HL-60 (cell line): ENCODE results near the gene FBXO2.

Source experiments
- DNase-seq, 2 experiments: peaks; one replicate each; pipeline ENCODE4 v3.0.0-alpha.2; 2010 to 2020; ENCODE audit warnings: low read depth in 1 of 2, low spot score in 1 of 2
- H3K27ac ChIP-seq: fragments of 250-450 bp; sonication (Bioruptor Pico); replicated peaks from 2 replicates; pipeline ENCODE4 v1.5.1; 2020; ENCODE audit warnings: mild to moderate bottlenecking, moderate library complexity
- H3K27me3 ChIP-seq: fragments of 250-450 bp; sonication (Bioruptor Pico); 2 replicates; pipeline ENCODE4 v1.5.1; 2021; ENCODE audit warnings: mild to moderate bottlenecking, moderate library complexity; ENCODE audit not compliant: insufficient read depth, poor library complexity, severe bottlenecking
- H3K4me3 ChIP-seq: replicated peaks from 2 replicates; pipeline ENCODE4 v1.5.1; 2011; ENCODE audit warnings: mild to moderate bottlenecking, control low read depth, low read length; ENCODE audit not compliant: insufficient read depth
- GABPA ChIP-seq: IDR thresholded peaks from 2 replicates; pipeline ENCODE4 v1.6.1; 2012; ENCODE audit warnings: low read depth
- POLR2AphosphoS5 ChIP-seq: IDR thresholded peaks from 2 replicates; pipeline ENCODE4 v1.6.1; 2012; ENCODE audit warnings: low read depth
- SPI1 ChIP-seq: IDR thresholded peaks from 2 replicates; pipeline ENCODE4 v1.6.1; 2012; ENCODE audit warnings: low read depth, mild to moderate bottlenecking, borderline replicate concordance
- TF ChIP-seq, protein P1 (sequence below): IDR thresholded peaks from one replicate; pipeline ENCODE4 v1.5.1; 2011; ENCODE audit warnings: low read length, control low read depth, inconsistent platforms; ENCODE audit not compliant: insufficient read depth
- TF ChIP-seq, protein P2 (sequence below): IDR thresholded peaks from 2 replicates; pipeline ENCODE4 v1.6.1; 2012; ENCODE audit warnings: low read depth; ENCODE audit not compliant: insufficient replicate concordance

FBXO2 gene

DNA sequence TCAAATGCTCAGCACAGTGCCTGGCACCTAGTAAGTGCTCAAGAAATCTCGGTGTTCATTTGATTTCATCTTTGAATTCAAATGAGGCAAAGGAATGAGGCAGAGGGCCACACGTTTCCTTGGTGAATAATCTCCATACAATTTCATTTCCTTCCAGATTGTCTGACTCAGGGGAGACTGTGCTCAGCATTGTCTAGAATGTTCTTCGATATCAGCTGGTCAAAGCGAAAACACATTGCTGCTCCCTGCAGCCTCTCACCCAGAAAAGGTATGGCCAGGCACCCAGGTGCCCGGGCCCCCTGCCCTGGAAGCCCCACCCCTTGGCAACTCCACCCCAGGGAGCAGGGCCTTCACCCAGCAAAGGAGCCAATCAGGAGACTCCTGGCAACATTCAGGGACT lies 55.8 kb downstream of the FBXO2 start:
- Histone ChIP-seq H3K4me3 (no peak overlapping the region), H3K27ac (no peak overlapping the region), H3K27me3 (no peaks in the 10 kb centered on the region)
- TF ChIP-seq, protein P1, sequence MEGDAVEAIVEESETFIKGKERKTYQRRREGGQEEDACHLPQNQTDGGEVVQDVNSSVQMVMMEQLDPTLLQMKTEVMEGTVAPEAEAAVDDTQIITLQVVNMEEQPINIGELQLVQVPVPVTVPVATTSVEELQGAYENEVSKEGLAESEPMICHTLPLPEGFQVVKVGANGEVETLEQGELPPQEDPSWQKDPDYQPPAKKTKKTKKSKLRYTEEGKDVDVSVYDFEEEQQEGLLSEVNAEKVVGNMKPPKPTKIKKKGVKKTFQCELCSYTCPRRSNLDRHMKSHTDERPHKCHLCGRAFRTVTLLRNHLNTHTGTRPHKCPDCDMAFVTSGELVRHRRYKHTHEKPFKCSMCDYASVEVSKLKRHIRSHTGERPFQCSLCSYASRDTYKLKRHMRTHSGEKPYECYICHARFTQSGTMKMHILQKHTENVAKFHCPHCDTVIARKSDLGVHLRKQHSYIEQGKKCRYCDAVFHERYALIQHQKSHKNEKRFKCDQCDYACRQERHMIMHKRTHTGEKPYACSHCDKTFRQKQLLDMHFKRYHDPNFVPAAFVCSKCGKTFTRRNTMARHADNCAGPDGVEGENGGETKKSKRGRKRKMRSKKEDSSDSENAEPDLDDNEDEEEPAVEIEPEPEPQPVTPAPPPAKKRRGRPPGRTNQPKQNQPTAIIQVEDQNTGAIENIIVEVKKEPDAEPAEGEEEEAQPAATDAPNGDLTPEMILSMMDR, result no peak
- TF ChIP-seq SPI1, result no peak
- TF ChIP-seq GABPA, result no peak
- TF ChIP-seq, protein P2, sequence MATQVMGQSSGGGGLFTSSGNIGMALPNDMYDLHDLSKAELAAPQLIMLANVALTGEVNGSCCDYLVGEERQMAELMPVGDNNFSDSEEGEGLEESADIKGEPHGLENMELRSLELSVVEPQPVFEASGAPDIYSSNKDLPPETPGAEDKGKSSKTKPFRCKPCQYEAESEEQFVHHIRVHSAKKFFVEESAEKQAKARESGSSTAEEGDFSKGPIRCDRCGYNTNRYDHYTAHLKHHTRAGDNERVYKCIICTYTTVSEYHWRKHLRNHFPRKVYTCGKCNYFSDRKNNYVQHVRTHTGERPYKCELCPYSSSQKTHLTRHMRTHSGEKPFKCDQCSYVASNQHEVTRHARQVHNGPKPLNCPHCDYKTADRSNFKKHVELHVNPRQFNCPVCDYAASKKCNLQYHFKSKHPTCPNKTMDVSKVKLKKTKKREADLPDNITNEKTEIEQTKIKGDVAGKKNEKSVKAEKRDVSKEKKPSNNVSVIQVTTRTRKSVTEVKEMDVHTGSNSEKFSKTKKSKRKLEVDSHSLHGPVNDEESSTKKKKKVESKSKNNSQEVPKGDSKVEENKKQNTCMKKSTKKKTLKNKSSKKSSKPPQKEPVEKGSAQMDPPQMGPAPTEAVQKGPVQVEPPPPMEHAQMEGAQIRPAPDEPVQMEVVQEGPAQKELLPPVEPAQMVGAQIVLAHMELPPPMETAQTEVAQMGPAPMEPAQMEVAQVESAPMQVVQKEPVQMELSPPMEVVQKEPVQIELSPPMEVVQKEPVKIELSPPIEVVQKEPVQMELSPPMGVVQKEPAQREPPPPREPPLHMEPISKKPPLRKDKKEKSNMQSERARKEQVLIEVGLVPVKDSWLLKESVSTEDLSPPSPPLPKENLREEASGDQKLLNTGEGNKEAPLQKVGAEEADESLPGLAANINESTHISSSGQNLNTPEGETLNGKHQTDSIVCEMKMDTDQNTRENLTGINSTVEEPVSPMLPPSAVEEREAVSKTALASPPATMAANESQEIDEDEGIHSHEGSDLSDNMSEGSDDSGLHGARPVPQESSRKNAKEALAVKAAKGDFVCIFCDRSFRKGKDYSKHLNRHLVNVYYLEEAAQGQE, result no peak
- TF ChIP-seq POLR2AphosphoS5, result no peak
- DNase-seq, result no peak
